C4-2B (cell line): ENCODE measurements around the gene UBN1.

Source experiments
- CTCF ChIP-seq: fragments of 450-650 bp; conservative IDR thresholded peaks from 2 replicates; pipeline ENCODE4 v1.5.1; 2017; ENCODE audit warnings: mild to moderate bottlenecking
- ZFX ChIP-seq: fragments of 450-650 bp; IDR thresholded peaks from 2 replicates; pipeline ENCODE4 v1.6.1; 2017

- TF ChIP-seq CTCF (no peak), ZFX (no peak)
Observed at GRCh38 chr16:4801051-4801961, 46.0 kb upstream of the UBN1 start.
